BJ (cell line): ENCODE results near the gene PACSIN1. TPM values are rescaled to one million over a fixed set of nuclear protein-coding genes. Genes with fewer than 3 reads are reported as not detected.

Experiments used
- CTCF ChIA-PET: fragments of 350-600 bp; formaldehyde crosslinking; extraction: SDS; loops from one replicate; lab custom pipeline; 2021; ENCODE audit warnings: antibody characterized with exemption, inconsistent platforms; lab: Yijun Ruan, JAX
- POLR2A ChIA-PET: fragments of 300-600 bp; sonication (Branson Sonifier 250); formaldehyde crosslinking; extraction: SDS; loops from one replicate; lab custom pipeline; 2021; ENCODE audit warnings: antibody characterized with exemption; lab: Charles Lee
- DNase-seq: peaks from one replicate; pipeline ENCODE4 v3.0.0-alpha.2; 2011; ENCODE audit warnings: low read depth
- H3K27me3 ChIP-seq: 2 replicates; pipeline ENCODE4 v1.6.0; 2011; ENCODE audit warnings: low read length; ENCODE audit not compliant: control insufficient read depth, insufficient read depth
- H3K36me3 ChIP-seq: 2 replicates; pipeline ENCODE4 v1.5.1; 2011; ENCODE audit warnings: low read length; ENCODE audit not compliant: control insufficient read depth, insufficient read depth
- H3K4me3 ChIP-seq: 2 replicates; pipeline ENCODE4 v1.5.1; 2011; ENCODE audit warnings: low read depth, mild to moderate bottlenecking, control low read depth, low read length
- CTCF ChIP-seq: IDR thresholded peaks from 2 replicates; pipeline ENCODE4 v1.5.1; 2011; ENCODE audit warnings: low read depth, mild to moderate bottlenecking, control low read depth, inconsistent platforms, low read length, moderate library complexity; ENCODE audit not compliant: insufficient read depth
- polyA plus RNA-seq: library from polyadenylated mRNA; depleted of rRNA; stranded (reverse); fragments of >200 nt; gene quantifications from 2 replicates; pipeline ENCODE4 v1.2.3, GENCODE V29; 2011

The PACSIN1 gene
- polyA plus RNA-seq, 1 experiment, result 0.04 TPM

- Histone ChIP-seq H3K27me3 (peaks cover 2% of the 10 kb centered on the region), H3K36me3 (no peaks in the 10 kb centered on the region), H3K4me3 (no peak overlapping the region)
- TF ChIP-seq CTCF, result no peak
- ChIA-PET POLR2A (no interaction called here), CTCF (interaction anchor here (0.6 to 3.7 kb wide), 2 partner anchors 14 to 19 kb away, joined by 3 to 20 read pairs; partner anchors contain the start of gene RPS10)
- DNase-seq, result no peak
These were observed 20.5 kb upstream of the PACSIN1 start for GRCh38 chr6:34445313-34445860.

GRCh38 chr6:34447386-34447785, 18.5 kb upstream of the PACSIN1 start:
- CTCF ChIA-PET, result interaction anchor here (1.0 to 3.7 kb wide), 3 partner anchors 9 to 21 kb away, joined by 3 to 20 read pairs (median 5); no protein-coding TSS in a partner anchor
- Histone ChIP-seq H3K27me3 (peaks cover 2% of the 10 kb centered on the region), H3K4me3 (no peak overlapping the region), H3K36me3 (no peaks in the 10 kb centered on the region)
- DNase-seq, result no peak
- TF ChIP-seq CTCF, result no peak
- POLR2A ChIA-PET, result no interaction called here

- no peak overlapping the region for H3K4me3 ChIP-seq
- no peak for DNase-seq
- ChIA-PET CTCF (interaction anchor here (1.0 to 3.7 kb wide), 3 partner anchors 9 to 21 kb away, joined by 3 to 20 read pairs (median 5); no protein-coding TSS in a partner anchor), POLR2A (no interaction called here)
- no peak for TF ChIP-seq CTCF
- no peaks in the 10 kb centered on the region for H3K36me3 ChIP-seq
- peaks cover 2% of the 10 kb centered on the region for H3K27me3 ChIP-seq
These were observed 18.0 kb upstream of the PACSIN1 start for GRCh38 chr6:34447910-34448309.

GRCh38 chr6:34451192-34451591, 14.7 kb upstream of the PACSIN1 start:
- H3K4me3 ChIP-seq, result no peak overlapping the region
- peaks cover 2% of the 10 kb centered on the region; the same call in 1 of the 2 replicates for H3K27me3 ChIP-seq
- TF ChIP-seq CTCF, result no peak
- POLR2A ChIA-PET, result no interaction called here
- H3K36me3 ChIP-seq, result no peaks in the 10 kb centered on the region
- CTCF ChIA-PET, result interaction anchor here (1.2 kb wide), 1 partner anchor 9 kb away, joined by 3 read pairs; no protein-coding TSS in a partner anchor
- no peak for DNase-seq

- CTCF ChIA-PET, result interaction anchor here (1.5 to 2.3 kb wide), 2 partner anchors 9 to 260 kb away, joined by 5 to 7 read pairs; no protein-coding TSS in a partner anchor
- Histone ChIP-seq H3K4me3 (no peak overlapping the region), H3K27me3 (no peaks in the 10 kb centered on the region), H3K36me3 (no peaks in the 10 kb centered on the region)
- no peak for DNase-seq
- POLR2A ChIA-PET, result interaction anchor here (0.5 kb wide), 1 partner anchor 287 kb away, joined by 13 read pairs; no protein-coding TSS in a partner anchor
- TF ChIP-seq CTCF, result no peak
These were observed 10.0 kb upstream of the PACSIN1 start for GRCh38 chr6:34455831-34456230.
